GM20431 (cell line): ENCODE results near the gene POLRMT.

ENCODE experiments used
- in situ Hi-C: fragments of 300-500 bp; cut with MseI, MboI; formaldehyde crosslinking; loops from one replicate; pipeline ENCODE4 v1.15.0; 2020; ENCODE audit warnings: low sequenced_read_pairs; ENCODE audit not compliant: unreplicated experiment

Gene POLRMT

DNA sequence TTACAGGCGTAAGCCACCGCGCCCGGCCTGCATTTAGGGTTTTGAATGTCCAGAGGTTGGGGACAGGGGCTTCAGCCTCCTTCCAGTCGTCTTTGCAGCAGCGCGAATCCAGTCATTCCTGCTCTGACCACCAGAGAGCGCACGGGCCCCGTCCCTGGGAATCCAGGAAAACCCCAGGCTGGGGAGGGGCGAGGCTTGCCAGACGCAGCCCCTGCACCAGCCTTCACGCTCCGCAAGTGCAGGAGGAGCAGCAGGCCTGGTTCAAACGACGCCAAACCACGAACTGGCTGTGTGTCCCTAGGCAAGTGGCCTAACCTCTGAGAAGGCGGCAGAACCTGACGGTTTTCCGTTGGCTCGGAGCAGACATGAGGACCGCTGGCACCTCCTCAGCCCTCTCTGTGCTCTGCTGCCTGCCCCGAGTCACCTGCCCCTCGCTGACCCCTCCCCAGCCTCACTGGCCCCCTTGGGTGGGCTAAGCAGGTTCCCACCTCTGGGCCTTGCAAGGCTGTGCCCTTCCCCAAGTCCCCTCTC, 31.6 kb upstream of the POLRMT start:
- in situ Hi-C loops = loop anchor here (10.0 kb wide), 1 partner anchor 70 kb away; no protein-coding TSS in a partner anchor

DNA sequence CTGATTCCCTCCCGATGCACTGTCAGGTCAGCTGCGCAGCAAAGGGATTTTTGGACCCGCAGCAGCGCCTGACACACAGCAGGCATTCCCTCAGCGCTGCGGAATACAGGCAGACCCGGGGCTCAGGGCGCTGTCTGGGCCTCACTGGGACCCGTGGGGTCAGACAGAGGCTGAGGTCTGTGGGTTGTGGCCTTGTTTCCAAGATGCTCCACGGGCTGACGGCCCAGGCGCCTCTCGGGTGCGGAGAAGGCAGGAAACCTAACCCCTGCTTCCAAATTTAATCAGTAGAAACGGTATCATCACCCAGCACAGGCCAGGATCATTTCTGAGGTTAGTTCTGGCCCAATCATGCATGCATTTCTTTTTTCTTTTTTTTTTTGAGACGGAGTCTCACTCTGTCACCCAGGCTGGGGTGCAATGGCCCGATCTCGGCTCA, 30.4 kb upstream of the POLRMT start:
- in situ Hi-C loops = loop anchor here (10.0 kb wide), 1 partner anchor 71 kb away; no protein-coding TSS in a partner anchor

DNA sequence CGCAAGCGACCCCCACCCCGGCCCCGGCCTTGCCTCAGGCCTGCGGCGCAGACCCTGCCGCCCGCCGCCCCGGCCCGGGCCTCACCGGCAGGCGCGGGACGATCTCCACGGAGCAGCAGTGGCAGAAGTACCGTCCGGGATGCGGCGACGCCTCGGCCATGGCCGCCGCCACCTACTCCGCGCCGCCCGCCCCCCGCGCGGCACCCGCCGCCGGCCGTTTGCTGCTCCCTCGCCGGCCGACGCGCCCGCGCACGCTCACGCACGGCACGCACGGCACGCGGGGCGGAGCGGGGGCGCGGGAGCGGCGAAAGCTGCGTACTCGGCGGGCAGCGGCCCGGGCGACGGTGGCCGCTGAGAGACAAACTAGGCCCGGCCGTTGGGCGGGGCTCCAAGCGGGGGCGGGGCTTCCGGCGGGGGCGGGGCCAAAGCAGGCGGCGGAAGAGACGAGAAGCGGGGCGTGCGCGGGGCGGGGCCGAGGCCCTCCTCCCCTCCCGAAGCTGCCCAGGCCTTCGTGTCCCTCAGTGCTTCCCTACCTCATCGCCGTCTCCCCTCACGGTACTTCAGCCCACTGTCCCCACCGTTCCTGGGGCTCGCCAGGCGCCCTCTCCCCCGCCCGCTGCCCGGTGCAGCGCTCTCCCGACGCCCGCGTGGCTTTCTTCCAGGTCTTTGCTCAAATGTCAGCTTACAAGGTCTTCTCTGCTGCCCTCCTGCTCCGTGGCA, 29.8 kb upstream of the POLRMT start, which contains the start of gene RNF126:
TSS of gene RNF126 (minus strand) at position 253 of the 720 bp plus-strand sequence. CDS start at position 160, 93 bp downstream.
- in situ Hi-C loops = loop anchor here (10.0 kb wide), 1 partner anchor 72 kb away; no protein-coding TSS in a partner anchor

DNA sequence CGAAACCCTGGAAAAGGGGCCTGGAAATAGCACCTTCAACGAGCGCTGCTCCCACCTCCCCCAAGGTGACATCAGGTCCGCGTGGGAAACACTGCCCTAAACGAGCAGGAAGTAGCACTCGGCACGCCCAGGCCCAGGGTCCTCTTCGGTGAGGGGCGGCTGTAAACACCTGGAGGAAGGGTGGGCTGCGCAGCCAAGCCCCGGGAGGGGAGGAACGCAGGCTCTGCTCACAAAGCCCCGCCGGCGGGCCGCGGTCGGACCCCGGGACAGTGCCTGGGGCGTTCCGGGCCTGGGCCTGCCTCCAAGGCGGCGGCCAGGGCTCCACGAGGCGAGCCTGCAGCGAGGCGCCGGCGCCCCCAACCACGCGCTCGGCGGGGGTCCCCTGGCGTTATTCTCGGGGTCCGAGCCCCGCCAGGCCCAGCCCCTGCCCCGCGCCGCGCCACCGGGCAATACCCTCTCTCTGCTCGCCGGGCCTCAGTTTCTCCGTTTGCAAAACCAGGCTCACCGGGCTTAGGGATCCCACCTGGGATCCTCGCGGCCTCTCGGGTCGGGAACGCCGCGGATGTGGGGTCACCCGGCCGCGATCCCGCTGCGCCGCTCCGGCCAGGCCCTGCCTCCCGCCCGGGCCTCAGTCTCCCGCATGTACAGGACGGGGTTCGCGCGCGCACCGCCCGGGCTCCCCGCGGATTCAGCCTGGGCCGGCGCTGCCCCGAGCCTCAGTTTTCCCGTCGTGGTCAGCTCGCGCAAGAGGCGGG, 29.0 kb upstream of the POLRMT start:
- in situ Hi-C loops = loop anchor here (10.0 kb wide), 1 partner anchor 72 kb away; no protein-coding TSS in a partner anchor

DNA sequence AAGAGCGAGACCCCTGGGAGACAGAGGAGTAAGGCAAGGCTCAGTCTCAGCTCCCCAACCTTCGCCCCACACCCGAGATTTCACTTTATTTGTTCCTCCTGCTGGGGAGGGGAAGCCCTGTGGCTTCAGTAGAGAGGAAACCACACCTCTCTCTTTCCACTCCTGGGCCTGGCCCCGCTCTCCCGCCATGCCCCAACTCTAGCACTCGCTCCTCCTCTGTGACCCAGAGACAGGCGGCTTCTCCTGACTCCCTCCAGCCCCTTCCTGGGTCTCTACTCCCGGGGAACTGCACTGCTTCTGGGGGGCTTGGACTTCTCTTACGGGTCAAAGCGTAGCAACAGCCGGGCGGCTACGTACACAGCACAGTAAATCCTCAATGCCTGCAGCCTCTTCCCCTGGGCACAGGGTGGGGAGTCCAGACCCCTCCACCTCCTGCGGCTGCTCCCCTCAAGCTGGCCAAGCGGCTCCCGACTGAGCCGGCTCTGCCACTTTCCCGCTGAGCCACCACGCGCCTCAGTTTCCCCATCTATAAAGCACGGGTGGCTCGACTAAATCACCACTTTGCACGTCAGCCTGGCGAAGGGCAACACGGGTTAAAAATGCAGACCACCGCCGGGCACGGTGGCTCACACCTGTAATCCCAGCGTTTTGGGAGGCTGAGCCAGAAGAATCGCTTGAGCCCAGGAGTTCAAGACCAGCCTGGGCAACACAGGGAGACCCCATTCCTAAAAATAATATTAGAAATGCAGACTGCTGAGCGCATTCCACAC, 28.3 kb upstream of the POLRMT start:
- in situ Hi-C loops = loop anchor here (10.0 kb wide), 1 partner anchor 73 kb away; no protein-coding TSS in a partner anchor

DNA sequence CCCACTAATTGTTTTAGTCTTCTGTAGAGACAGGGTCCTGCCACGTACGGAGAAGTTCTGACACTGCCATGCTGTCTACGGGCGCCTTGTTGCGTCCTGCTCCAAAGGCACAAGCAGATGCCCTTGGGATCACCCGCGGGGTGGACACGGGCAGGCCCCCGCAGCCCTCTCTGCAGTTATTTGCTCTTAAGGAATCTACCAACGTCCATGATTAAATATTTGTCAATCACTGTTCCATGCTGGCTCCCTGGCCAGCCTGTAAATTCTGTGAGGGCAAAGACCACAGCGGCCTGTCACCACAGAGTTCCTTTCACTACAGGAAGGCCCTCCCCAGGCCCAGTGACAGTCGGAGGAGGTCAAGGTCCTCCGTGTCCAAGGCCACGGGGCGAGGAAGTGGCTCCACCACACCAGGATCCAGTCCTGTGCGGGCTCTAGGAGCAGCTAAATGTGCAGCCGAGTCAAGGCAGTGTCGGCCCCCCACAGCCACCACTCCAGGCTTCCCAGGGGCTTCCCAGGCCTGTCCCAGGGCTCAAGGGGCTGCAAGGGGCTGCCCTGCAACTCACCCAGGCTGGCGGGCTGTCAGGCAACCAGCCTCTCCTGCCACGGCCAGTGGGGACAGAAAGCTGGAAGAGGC, 27.6 kb upstream of the POLRMT start:
- in situ Hi-C loops = loop anchor here (10.0 kb wide), 1 partner anchor 74 kb away; no protein-coding TSS in a partner anchor

DNA sequence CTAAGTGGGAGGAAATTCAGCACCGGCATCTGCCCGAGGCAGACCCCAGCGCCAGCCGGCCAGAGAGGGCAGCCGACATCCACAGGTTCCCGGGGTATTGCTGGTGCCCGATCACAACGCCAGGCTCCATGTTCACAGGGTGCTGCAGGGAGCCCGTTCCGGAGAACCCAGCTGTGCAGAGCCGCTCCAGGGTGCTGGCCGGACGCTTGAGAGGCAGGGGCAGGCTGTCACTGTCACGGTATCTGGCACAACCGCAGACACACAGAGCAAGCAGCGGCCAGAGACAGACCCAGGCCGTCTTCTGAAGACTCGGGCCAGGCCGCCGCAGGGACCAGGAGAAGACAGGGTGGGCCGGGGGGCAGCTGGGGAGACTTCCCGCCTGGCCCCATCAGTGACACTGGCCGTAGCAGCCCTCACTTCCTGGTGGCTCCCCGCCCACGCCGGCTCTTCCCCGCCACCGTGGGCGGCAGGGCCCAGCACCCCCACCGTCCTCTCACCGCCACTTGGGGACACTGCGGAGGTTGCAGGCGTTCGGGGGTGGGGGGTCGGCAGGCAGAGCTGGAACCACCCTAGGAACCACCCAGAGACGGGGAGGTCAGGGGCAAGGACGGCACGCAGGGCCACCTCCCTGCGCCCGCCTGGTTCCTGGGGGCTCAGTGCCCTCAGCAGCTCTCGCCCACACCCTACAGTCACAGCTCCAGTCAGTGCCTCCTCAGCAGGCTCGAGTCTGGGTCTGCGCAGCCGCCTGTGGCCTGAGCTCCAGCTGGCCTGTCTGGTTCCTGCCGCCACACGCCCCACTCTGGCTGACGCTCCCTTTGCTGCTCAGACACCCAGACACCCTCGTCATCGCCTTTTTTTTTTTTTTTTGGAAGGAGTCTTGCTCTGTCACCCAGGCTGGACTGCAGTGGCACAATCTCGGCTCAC, 25.8 kb upstream of the POLRMT start:
- in situ Hi-C loops = no loop called here

DNA sequence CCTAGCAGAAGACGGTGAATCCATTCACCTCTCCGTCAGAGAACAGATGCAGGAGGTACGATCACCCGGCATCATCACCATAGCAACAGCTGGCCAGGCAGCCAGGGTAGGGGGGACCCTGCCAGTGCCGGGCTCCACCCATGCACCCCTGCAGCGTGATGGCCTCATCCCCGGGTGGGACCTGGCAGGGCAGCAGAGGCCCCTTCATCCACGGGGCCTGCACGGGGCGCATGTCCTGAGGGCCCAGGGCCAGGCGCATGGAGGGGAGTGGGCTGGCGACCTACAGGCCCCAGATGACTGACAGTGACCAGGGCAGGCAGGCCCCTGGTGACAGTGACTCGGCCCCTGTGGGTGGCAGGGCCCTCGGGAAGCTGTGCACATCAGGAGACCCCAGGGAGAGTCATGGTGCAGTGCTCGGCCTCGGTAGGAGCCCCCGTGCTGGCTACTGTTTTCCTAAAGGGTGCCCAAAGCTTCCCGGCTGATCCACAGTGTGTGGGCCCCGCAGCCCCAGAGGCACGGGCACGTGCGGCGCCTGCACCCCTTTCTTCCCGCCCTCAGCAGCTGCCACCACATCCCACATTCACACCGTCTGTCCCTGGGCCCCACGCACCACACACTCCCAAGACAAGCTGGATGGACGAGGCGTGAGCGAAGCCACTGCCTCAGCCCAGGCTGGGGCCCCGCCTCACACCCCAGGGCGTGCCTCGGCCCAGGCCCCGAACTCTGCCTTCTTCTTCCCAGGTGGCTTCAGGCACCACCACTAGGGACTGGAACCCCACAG, 24.9 kb upstream of the POLRMT start:
- in situ Hi-C loops = no loop called here

DNA sequence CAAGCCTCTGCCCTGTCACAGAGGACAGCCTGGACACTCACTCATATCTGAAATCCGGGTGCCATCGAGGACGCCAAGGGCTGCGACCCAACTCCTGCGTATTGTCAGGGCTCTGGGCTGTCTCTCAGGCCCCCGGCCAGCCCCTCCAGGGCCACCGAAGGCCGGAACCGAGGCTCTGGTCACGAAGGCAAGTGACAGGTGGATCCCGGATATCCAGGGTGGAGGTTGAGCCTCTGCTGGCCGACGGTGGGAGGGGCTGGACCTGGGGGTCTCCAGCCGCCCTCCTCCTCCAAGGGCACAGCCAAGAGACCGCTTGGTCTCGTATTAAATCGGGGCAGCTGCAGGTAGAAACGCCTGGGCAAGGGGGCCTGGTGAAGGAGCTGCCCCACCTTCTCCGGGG, 24.3 kb upstream of the POLRMT start:
- in situ Hi-C loops = no loop called here

DNA sequence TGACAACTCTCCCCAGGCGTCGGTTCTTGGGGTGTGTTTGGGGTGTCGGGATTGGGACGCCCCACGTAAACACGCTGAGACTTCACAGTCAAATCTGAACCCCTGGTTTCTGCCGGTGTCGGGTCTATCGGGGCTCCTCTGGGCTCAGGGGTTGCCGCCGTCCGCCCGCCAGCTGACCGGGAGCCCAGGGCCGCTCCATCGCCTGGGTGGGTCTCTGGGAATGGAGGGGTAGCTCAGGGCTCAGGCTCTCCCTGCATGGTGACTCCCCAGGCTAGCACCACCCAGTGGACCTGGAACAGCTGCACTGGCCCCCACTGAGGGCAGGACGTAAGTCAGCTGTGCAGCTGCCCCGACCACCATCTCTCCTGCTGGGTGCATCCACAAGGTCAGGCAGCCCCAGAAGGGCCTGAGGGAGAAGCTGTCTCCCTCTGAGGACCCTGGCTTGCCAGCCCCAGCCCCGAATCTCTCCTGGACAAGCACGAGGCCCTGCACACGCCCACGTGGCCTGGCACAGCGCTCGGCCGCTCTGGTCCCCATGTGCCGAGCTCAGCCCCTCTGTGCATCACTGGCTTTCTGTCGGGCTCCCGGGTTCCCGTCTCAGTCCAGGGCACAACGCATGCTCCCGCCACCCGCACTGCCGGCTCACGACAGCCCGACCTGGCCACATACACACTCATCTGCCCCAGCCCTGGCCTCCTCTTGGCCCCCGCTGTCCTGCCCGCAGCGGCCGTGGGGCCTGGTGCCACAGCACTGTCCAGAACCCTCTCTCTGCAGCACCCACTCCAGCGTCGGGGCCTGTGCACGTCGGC, 23.6 kb upstream of the POLRMT start:
- in situ Hi-C loops = no loop called here

DNA sequence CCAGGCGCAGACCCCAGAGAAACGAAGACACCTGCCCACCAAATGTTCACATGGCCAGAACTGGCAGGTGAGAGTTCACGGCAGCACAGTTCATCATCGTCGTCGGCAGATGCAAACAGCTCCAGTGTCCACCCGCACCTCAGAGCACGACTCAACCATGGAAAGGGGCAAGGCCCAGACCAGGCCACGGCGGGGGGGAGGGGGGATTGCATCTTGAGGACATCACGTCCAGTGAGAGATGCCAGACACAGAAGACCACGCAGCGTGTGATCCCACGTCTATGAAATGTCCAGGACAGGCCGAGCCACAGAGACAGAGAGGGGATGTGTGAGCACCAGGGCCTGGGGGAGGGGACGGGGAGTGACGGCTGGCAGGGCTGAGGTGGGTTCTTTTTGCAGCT, 22.4 kb upstream of the POLRMT start:
- in situ Hi-C loops = no loop called here

DNA sequence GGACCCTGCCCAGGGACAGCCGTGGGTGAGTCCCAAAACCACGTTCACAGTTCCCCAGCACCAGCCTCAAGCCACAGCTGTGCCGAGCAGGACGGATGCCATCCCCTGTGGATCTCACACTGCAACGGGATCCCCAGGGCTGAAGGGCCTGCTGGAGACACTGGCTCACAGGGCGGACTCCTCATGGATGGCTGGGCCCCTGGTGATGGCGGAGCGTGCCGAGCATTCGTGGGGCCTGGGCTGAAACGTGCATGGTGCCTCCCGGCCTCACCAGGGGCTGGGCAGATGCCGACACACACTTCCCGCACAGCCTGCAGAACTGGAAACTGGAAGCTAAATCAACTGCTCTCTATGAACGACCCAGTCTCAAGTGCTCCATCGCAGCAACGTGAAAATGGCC, 20.1 kb upstream of the POLRMT start:
- in situ Hi-C loops = no loop called here

DNA sequence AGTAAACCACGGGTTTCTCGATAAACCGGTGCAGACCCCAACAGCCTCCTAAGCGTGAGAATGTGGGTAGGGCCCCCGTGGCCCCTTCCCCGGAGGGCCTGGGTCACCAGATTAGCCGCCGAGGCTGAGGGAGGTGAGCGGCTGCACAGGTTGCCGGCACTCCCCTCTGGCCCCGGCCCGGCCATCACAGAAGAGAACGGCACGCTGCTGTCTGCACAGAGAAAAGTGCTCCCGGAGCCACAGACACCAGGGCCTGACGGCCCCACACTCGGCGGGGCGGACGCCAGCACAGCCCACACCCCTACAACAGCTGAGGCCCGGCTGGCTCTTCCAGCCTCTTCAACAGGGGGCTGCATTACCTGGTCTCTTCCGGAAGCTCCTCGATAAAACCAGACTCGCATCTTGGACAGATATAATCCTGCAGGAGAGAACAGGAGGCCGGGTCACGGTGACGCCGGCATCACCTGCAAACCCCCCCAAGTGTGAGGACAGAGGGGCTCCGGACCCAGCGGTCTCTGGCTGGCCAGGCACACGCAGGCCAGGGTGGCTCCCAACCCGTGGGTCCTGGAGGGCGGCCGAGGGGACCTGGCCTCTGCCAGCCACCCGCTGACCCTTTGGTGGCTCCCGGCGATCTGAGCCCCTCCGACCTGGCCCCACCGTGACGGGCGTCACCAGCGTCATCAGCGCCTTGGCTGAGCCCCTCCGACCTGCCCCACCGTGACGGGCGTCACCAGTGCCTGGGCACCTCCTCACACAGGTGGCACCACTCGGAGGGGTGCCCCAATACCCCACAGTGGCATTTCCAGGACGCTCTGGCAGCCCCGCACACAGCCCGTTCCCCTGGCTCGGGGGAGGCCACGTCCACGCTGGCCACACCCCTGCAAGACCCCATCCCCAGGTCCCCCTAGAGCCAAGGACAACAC, 19.4 kb upstream of the POLRMT start:
- in situ Hi-C loops = no loop called here

DNA sequence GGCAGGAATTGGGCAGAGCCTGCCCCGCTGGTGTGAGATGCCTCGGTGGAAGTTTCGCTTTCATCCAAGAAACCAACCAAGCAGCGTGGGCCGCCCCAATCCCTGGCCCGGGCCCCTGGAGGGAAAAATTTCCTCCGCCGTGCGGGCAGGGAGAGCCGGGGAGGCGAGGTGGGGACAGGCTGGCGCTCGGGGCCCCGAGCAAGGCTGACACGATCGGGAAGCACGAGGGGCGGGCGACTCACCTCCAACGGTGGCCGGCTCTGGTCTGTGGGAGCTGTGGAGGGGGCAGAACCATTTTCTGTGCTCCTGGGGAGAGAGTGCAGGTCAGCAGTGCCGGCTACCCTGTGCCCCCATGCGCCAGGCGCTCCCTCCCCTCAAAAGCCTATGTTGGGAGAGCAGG, 18.7 kb upstream of the POLRMT start:
- in situ Hi-C loops = no loop called here

DNA sequence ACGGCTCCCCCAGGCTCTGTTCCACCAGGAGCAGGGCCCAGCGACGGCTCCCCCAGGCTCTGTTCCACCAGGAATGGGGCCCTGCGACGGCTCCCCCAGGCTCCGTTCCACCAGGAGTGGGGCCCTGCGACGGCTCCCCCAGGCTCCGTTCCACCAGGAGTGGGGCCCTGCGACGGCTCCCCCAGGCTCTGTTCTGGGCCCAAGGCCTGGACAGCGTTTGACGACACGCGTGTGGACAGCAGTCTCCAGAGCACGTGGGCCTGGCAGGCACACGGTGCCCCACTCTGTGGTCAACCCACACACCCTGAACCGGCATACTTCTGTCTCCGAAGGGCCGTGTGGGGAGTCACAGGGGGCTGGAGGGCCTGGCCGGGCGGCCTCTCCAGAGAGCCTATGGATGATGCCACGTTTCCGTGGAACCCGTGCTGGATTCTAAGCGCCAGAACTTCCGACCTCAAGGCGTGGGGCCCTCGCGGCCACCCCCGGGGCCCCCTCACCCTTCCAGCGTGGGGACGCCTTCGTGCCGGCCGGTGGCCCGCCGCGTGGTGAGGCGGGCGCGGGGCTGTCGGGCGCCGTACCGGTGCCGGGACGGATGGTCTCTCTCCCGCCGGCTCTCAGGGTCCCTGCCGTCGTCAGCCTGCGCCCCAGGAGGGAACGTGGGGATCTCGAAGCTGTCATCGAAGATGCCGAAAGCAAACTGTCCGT, 17.9 kb upstream of the POLRMT start:
- in situ Hi-C loops = no loop called here
